GM12873 (cell line): ENCODE measurements around the gene MAP3K10.

ENCODE experiments used
- TF ChIP-seq, protein P1 (sequence below): IDR thresholded peaks from 2 replicates; pipeline ENCODE4 v1.5.1; 2012; ENCODE audit warnings: low read depth, mild to moderate bottlenecking, moderate library complexity, low read length, control low read depth; ENCODE audit not compliant: insufficient read depth; ENCODE audit errors: missing control alignments

The MAP3K10 gene

DNA sequence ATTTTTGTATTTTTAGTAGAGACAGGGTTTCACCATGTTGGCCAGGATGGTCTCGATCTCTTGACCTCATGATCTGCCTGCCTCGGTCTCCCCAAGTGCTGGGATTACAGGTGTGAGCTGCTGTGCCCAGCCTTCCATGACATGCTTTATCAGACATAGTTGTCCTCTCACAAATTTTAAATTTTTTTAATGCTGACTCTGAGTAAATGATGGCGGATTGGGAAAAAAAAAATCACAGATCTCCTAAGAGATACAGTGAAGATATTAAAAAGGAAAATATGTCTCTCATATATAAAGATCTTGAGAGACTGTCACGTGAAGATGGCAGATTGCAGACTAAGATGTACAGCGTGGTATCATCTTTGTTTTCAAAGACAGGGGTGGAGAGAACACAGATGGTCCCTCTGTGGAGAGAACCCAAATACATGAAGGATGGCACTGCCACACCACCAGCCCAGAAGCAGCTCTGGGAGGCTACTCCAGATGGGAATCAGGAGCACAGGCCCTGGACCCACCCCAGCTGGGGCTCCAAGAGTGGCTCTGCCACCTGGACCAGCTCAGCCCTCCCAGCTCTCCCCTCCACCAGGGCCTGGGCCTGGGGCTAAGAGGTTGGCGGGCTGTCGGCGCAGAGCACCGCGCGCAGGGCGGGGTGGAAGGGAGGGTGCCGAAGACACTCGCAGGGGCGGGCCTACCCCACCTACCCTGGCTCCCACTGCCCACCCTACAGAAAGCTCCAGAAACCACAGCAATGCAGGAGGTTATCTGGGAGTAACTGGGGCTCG, 55.3 kb downstream of the MAP3K10 start:
- TF ChIP-seq, protein P1, sequence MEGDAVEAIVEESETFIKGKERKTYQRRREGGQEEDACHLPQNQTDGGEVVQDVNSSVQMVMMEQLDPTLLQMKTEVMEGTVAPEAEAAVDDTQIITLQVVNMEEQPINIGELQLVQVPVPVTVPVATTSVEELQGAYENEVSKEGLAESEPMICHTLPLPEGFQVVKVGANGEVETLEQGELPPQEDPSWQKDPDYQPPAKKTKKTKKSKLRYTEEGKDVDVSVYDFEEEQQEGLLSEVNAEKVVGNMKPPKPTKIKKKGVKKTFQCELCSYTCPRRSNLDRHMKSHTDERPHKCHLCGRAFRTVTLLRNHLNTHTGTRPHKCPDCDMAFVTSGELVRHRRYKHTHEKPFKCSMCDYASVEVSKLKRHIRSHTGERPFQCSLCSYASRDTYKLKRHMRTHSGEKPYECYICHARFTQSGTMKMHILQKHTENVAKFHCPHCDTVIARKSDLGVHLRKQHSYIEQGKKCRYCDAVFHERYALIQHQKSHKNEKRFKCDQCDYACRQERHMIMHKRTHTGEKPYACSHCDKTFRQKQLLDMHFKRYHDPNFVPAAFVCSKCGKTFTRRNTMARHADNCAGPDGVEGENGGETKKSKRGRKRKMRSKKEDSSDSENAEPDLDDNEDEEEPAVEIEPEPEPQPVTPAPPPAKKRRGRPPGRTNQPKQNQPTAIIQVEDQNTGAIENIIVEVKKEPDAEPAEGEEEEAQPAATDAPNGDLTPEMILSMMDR = no peak

DNA sequence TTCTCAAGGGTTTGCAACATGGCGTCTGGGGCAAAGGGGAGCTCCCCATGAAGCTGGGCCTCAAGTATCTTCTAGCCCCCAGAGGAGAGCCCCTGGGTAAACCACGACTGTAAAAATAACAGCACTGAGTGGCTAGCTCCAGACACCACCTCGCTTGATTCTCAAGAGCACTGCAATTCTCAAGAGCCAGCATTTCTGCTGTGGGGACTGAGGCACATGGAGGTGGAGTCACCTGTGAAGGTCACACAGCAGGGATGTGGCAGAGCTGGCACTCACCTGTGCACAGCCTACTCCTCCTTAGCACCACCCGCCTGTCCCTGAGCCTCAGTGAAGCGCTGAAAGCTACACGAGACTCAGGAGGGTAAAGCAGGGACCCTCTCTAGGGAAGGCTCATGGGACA, 56.0 kb downstream of the MAP3K10 start:
- TF ChIP-seq, protein P1 = no peak

DNA sequence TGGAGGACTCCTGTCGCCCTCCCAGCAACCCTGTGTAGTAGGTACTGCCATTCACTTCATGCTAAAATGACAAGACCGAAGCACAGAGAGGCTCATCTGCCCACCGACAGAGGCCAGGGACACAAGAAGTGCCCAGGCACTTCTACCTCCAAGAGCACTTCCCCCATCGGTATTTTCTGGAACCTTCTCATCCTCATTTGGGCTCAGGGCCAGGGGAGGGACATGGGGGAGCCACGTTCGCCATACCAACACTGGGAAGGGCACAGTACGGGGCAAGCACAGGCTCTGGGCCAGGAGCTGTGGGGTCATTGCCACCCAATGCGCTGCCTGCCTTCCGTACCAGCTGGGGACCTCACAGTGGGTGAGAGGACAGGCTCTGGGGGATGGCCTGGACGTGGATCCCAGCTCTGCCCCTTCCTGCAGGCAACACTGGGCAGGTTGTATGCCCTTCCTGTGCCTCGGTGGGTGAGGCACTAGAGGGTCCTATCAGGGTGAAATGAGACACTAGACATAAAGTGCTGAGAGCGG, 56.6 kb downstream of the MAP3K10 start:
- TF ChIP-seq, protein P1 = no peak

DNA sequence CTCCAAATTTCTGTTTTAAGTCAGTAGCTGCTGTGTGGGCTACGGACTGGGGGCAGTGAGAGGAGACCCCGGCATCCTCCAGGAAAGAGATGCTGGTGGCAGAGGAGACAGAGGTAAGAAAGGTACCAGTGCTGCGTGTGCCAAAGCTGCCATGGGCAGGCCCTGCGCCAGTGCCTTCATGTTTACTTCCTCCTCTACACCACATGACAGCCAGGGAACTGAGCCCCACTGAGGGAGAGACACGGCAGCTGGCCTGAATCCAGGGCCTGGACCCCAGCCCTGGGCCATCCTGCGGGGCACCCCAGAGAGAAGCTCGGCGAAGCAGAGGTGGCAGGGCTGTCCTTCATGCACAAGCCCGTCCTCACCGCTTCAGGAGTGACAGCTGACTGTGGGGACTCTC, 58.0 kb downstream of the MAP3K10 start:
- TF ChIP-seq, protein P1 = no peak

DNA sequence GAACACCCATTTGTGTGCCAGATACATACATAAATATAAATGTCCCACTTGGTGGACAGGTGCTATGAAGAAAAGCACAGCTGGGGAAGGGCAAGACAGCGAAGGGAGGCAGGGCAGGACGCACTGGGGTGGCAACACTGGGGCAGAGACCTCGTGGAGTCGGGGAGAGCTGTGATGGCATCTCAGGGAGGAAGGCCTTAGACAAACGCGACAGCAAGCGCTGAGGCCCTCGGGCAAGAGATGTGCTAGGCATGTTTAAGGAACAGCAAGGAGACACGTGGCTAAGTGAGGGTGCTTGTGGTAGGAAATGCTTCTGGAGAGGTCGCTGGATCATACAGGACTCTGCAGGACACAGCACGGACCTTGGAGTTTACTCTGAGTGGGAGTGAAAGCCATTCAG, 58.6 kb downstream of the MAP3K10 start:
- TF ChIP-seq, protein P1 = no peak

DNA sequence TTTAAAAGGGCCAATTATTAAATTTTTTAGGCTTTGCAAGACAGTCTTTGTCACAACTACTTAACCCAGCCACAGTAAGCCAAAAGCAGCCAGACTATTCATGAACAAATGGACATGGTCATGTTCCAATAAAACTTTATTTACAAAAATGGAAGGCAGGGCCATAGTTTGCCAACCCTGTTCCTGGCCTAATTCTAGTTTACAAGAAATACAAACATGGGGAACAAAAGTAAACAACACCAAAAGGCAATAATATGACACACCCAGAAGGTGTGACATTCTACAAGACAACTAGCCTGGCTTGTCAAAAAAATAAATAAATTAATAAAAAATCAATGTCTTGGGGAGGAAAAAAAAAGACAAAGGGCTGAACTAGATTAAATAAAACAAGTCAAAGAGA, 60.0 kb downstream of the MAP3K10 start:
- TF ChIP-seq, protein P1 = no peak

DNA sequence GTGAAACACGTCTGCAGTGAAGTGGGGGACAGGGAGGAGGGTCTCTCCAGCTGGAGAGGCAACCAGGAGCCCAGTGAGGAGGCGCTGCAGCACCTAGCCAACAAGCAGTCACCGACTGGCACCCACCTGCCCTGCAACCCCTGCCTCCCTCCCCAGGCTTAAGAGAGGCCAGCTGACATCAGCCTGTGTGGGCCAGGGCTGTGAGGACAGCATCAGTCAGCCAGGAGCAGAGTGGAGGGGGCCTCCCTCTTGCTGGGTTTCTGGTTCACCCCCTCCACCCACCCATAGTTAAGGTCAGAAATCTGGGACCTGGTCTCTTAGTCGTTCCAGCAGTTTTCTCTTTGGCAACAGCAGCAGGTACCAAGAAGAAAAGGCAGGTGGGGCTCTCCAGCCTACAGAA, 60.8 kb downstream of the MAP3K10 start:
- TF ChIP-seq, protein P1 = no peak
